ENCODE measurements around the gene SLAIN1. TPM values are rescaled to one million over a fixed set of nuclear protein-coding genes. Genes with fewer than 3 reads are reported as not detected.
A peak's percentile ranks its signal among the peaks of the same experiment; 100 is the strongest.
"Not testable (repeated sequence)": the region's sequence is repeated elsewhere in the genome, so short reads cannot be mapped to it uniquely, and the experiment has no call there.

SLAIN1 gene
- total RNA-seq (7.5 TPM), polyA plus RNA-seq (ENCODE audit: insufficient read depth in 1 of 8, insufficient read length in 8 of 8, low replicate concordance in 1 of 8) (1 to 10 TPM; 2.9 to 6.0 (median 4.1) TPM)
- long read RNA-seq, donor 1: 0 reads
- long read RNA-seq, donor 2: 0 reads
- long read RNA-seq, donor 3, partial matches to known transcripts: 0 of 2 reads
- long read RNA-seq, donor 3, other reads (novel, unspliced or antisense): 0 of 2 reads
- long read RNA-seq, donor 4: 0 reads
- long read RNA-seq, donor 5, partial matches to known transcripts: 0 of 2 reads
- long read RNA-seq, donor 5, other reads (novel, unspliced or antisense): 0 of 2 reads
- long read RNA-seq, donor 6, partial matches to known transcripts: 0 of 1 reads
- long read RNA-seq, donor 6, other reads (novel, unspliced or antisense): 0 of 1 reads
- long read RNA-seq, donor 7, partial matches to known transcripts: 0 of 2 reads
- long read RNA-seq, donor 7, other reads (novel, unspliced or antisense): 0 of 2 reads
- long read RNA-seq, donor 8: 0 reads
- long read RNA-seq, donor 9: 0 reads
- long read RNA-seq, donor 10: 0 reads
- long read RNA-seq, donor 11: 0 reads

DNA sequence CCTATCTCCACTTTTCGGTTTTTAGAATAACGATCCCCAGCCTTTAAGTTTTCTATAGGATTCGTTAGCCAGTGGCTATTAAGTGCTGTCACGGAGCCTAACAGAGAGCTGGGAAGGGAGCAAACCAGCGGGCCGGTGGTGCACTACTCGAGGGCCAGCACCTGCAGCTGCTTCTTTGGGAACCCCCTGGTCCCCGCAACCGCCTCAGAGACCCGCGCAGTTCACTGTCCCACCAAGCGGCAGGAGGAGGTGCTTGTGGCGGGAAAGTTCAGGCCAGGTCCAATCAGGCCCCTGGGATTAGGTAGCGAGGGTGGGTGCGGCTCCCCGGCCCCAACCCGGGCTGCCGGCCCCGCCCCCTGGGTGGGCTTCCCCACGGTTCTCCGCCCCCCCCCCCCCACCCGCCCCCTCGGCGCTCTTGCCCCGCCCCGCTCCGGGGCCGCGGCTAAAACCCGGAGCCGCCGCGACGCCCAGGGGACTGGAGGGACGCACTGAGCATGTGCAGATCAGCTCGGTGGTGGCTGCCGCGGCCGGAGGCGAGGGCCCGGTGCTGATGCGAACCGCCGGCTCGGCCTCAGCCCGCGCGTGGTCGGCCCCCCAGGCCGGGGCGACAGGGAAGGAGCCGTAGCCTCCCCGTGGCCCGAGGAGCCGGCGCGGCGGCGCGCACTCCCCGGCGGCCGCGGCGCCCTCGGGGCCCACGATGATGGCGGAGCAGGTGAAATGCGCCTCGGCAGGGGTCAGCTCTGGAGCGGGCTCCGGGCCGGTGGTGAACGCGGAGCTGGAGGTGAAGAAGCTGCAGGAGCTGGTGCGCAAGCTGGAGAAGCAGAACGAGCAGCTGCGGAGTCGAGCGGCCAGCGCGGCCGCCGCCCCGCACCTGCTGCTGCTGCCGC is at the start of gene SLAIN1:
Gene SLAIN1 (plus strand): TSS at position 471 of the 887 bp plus-strand sequence. CDS start 227 bp downstream, at position 698.
- peaks cover 11% of the 10 kb centered on the region for H3K4me1 ChIP-seq (ENCODE audit: control insufficient read depth, insufficient read depth, low read length)
- H3K27ac ChIP-seq (ENCODE audit: low read length): no peak within 1 kb of the TSS
- no peaks in the 10 kb centered on the region for H3K36me3 ChIP-seq (ENCODE audit: control insufficient read depth, insufficient read depth, low read length)
- under 1% methylated on average over 61 of the region's 86 CpGs for WGBS (ENCODE audit: insufficient coverage)
- H3K9me3 ChIP-seq (replicated peaks; ENCODE audit: control insufficient read depth, low read depth, low read length): no peaks in the 10 kb centered on the region
- peaks cover 16% of the 10 kb centered on the region for H3K27me3 ChIP-seq (ENCODE audit: control insufficient read depth, insufficient read depth, low read length)
- peak; percentile 75 for DNase-seq
- H3K4me3 ChIP-seq (ENCODE audit: low read length): peak within 1 kb of the TSS; percentile 47

DNA sequence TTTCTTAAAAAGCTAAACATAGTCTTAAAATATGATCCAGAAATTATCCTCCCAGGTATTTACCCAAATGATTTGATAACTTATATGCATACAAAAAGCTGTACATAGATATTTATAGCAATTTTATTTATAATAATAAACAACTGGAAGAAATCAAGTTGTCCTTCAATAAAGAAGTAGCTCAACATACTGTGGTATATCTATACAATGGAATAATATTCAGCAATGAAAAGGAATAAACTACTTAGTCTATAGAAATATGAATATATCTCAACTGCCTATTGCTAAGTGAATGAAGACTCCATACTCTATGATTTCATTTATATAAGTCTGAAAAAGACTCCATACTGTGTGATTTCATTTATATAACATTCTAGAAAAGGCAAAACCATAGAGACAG is 47.1 kb upstream of the SLAIN1 start:
- no peak for DNase-seq
- Histone ChIP-seq H3K9me3 (replicated peaks; ENCODE audit: control insufficient read depth, low read depth, low read length) (no peaks in the 10 kb centered on the region), H3K27ac (ENCODE audit: low read length) (no peak overlapping the region), H3K4me3 (ENCODE audit: low read length) (no peak overlapping the region), H3K36me3 (ENCODE audit: control insufficient read depth, insufficient read depth, low read length) (no peaks in the 10 kb centered on the region), H3K4me1 (ENCODE audit: control insufficient read depth, insufficient read depth, low read length) (no peaks in the 10 kb centered on the region), H3K27me3 (ENCODE audit: control insufficient read depth, insufficient read depth, low read length) (no peaks in the 10 kb centered on the region)

DNA sequence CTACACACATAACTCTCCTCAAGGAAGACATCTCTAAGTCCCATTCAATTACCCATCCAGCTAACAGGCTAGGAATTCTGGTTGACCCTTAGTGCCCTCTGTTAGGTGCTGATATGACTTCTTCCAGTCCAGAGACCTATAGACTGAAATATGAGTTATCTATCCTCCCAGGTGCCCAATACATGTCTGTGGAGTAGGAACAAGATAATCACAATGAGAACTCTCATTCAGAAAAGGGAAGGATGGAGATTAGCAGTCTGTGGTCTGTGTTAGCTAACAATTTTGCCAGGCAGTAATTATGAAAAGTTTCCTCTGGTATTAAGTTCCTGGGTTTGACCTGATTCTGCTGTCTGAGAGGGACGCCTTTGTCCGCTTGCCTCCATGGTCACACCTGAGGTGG is 44.2 kb upstream of the SLAIN1 start:
- 93% methylated on average over 2 of the region's 2 CpGs for WGBS (ENCODE audit: insufficient coverage)
- DNase-seq: no peak
- Histone ChIP-seq H3K27me3 (ENCODE audit: control insufficient read depth, insufficient read depth, low read length) (no peaks in the 10 kb centered on the region), H3K4me3 (ENCODE audit: low read length) (no peak overlapping the region), H3K4me1 (ENCODE audit: control insufficient read depth, insufficient read depth, low read length) (no peaks in the 10 kb centered on the region), H3K36me3 (ENCODE audit: control insufficient read depth, insufficient read depth, low read length) (no peaks in the 10 kb centered on the region), H3K9me3 (replicated peaks; ENCODE audit: control insufficient read depth, low read depth, low read length) (no peaks in the 10 kb centered on the region), H3K27ac (ENCODE audit: low read length) (no peak overlapping the region)

DNA sequence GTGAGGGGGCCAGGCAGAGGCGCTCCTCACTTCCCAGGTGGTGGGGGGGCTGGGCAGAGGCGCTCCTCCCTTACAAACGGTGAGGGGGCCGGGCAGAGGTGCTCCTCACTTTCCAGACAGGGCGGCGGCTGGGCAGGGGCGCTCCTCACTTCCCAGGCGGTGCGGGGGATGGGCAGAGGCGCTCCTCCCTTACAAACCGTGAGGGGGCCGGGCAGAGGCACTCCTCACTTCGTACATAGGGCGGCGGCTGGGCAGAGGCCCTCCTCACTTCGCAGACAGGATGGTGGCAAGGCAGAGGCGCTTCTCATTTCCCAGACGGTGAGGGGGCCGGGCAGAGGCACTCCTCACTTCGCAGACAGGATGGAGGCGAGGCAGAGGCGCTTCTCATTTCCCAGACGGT is 37.5 kb upstream of the SLAIN1 start:
- DNase-seq; H3K27me3 ChIP-seq (ENCODE audit: control insufficient read depth, insufficient read depth, low read length); H3K9me3 ChIP-seq (replicated peaks; ENCODE audit: control insufficient read depth, low read depth, low read length); H3K4me1 ChIP-seq (ENCODE audit: control insufficient read depth, insufficient read depth, low read length); H3K36me3 ChIP-seq (ENCODE audit: control insufficient read depth, insufficient read depth, low read length); H3K27ac ChIP-seq (ENCODE audit: low read length); H3K4me3 ChIP-seq (ENCODE audit: low read length): not testable (repeated sequence)
- 93% methylated on average over 20 of the region's 23 CpGs for WGBS (ENCODE audit: insufficient coverage)

DNA sequence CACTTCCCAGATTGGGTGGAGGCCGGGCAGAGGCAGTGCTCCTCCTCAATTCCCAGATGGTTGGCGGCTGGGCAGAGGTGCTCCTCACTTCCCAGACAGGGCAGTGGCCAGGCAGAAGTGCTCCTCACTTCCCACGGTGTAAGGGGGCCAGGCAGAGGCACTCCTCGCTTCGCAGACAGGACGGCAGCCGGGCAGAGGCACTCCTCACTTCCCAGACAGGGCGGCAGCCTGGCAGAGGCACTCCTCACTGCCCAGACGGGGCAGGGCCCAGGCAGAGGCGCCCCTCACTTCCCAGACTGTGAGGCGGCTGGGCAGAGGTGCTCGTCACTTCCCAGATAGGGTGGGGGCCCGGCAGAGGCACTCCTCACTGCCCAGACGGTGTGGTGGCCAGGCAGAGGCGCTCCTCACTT is 36.6 kb upstream of the SLAIN1 start:
- H3K27me3 ChIP-seq (ENCODE audit: control insufficient read depth, insufficient read depth, low read length): no peaks in the 10 kb centered on the region
- H3K27ac ChIP-seq (ENCODE audit: low read length): no peak overlapping the region
- no peaks in the 10 kb centered on the region for H3K4me1 ChIP-seq (ENCODE audit: control insufficient read depth, insufficient read depth, low read length)
- H3K36me3 ChIP-seq (ENCODE audit: control insufficient read depth, insufficient read depth, low read length): no peaks in the 10 kb centered on the region
- H3K9me3 ChIP-seq (replicated peaks; ENCODE audit: control insufficient read depth, low read depth, low read length): no peaks in the 10 kb centered on the region
- DNase-seq: no peak
- WGBS (ENCODE audit: insufficient coverage): 90% methylated on average over 14 of the region's 15 CpGs
- no peak overlapping the region for H3K4me3 ChIP-seq (ENCODE audit: low read length)

DNA sequence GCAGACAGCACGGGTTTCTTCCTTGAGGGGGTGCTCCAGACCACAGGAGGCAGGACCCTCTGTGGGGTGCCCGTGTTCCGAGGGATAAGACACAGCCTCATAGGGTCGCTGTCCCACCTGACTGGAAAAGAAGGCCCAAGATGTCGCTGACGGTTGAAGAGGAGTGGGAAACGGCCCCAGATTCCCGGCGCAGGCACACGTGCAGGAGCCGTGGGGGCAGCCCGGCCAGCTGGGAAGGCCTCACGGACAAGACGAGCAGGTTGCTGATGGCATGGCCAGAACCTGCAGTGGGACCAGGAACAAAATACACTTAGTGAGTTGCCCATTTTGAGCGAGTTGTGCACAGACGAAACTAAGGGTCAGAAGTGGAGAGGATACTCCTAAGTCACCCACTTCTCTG is 35.2 kb upstream of the SLAIN1 start:
- H3K27me3 ChIP-seq (ENCODE audit: control insufficient read depth, insufficient read depth, low read length); H3K36me3 ChIP-seq (ENCODE audit: control insufficient read depth, insufficient read depth, low read length); H3K4me1 ChIP-seq (ENCODE audit: control insufficient read depth, insufficient read depth, low read length); H3K9me3 ChIP-seq (replicated peaks; ENCODE audit: control insufficient read depth, low read depth, low read length); DNase-seq; H3K27ac ChIP-seq (ENCODE audit: low read length); H3K4me3 ChIP-seq (ENCODE audit: low read length): not testable (repeated sequence)
- 95% methylated on average over 11 of the region's 16 CpGs for WGBS (ENCODE audit: insufficient coverage)

DNA sequence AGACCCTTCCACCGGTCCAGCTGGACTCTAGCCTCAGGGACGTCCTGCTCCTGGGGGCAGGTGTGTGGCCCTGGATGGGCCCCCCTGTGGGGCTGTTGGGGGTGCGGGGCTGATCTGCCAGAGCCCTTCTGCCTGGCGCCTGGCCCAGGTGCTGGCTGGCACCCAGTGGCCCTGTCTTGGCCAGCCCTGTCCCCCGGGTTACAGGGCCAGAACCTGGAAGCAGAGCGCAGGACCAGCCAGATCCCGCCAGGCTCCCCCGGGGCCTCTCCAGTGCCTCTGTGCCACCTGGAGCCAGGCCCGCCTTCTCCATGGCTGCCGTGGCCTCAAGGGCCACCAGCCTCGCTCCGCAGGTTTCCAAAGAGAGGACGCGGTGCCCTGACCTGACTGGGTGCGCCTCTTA is 34.7 kb upstream of the SLAIN1 start:
- H3K36me3 ChIP-seq (ENCODE audit: control insufficient read depth, insufficient read depth, low read length); H3K27me3 ChIP-seq (ENCODE audit: control insufficient read depth, insufficient read depth, low read length); DNase-seq; H3K9me3 ChIP-seq (replicated peaks; ENCODE audit: control insufficient read depth, low read depth, low read length); H3K4me3 ChIP-seq (ENCODE audit: low read length); H3K27ac ChIP-seq (ENCODE audit: low read length); H3K4me1 ChIP-seq (ENCODE audit: control insufficient read depth, insufficient read depth, low read length): not testable (repeated sequence)
- no CpG with 5 or more reads among the region's 15 CpGs for WGBS (ENCODE audit: insufficient coverage)

DNA sequence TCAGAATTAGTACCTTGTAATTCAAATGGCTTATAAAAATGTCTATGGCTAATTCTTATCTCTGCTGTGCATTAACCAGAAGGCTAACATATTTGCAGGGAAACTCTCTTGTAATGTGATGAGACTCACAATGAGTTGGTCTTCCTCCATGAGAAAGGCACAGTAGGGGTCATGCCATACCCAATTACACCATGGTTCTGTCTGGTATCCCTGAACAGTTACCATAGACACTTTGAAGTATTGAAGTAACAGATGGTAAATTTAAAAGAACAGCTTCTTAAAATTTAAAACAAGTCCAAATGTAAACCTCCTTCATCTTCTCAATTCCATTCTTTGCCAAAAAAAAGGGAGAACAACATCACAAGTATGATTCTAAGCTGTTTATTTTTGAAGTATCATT is 22.6 kb upstream of the SLAIN1 start:
- no peak overlapping the region for H3K4me3 ChIP-seq (ENCODE audit: low read length)
- H3K4me1 ChIP-seq (ENCODE audit: control insufficient read depth, insufficient read depth, low read length): no peaks in the 10 kb centered on the region
- no peaks in the 10 kb centered on the region for H3K27me3 ChIP-seq (ENCODE audit: control insufficient read depth, insufficient read depth, low read length)
- H3K27ac ChIP-seq (ENCODE audit: low read length): no peak overlapping the region
- DNase-seq: no peak
- H3K9me3 ChIP-seq (replicated peaks; ENCODE audit: control insufficient read depth, low read depth, low read length): no peaks in the 10 kb centered on the region
- no peaks in the 10 kb centered on the region for H3K36me3 ChIP-seq (ENCODE audit: control insufficient read depth, insufficient read depth, low read length)

DNA sequence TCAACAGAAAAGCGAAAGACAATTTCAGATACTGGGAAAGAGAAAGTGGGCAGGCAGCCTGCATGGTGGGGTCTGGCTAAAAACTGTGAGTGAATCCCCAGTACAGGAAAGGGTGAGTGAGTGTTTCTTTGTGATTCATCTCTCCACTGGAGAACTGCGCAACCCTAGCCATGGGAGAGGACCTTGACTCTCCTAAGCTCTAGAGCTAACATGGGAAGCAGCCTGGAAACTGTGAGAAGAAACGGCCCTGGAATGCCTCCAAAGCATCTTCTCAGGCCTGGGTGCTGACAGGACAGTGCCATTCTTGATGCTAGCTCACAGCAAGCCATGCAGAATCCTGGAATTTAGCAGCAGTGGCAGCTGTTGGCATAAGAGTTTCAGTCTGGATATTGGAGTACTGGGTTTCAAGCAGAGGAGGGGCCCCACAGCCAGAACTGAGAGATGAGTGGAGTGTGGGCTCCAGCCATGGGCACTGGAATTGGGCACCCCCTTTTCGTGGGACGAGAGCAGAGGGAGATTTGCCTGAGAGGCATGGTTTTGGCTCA is 18.7 kb upstream of the SLAIN1 start:
- H3K4me3 ChIP-seq (ENCODE audit: low read length): no peak overlapping the region
- H3K9me3 ChIP-seq (replicated peaks; ENCODE audit: control insufficient read depth, low read depth, low read length): no peaks in the 10 kb centered on the region
- H3K27me3 ChIP-seq (ENCODE audit: control insufficient read depth, insufficient read depth, low read length): no peaks in the 10 kb centered on the region
- no peak overlapping the region for H3K27ac ChIP-seq (ENCODE audit: low read length)
- no peaks in the 10 kb centered on the region for H3K36me3 ChIP-seq (ENCODE audit: control insufficient read depth, insufficient read depth, low read length)
- H3K4me1 ChIP-seq (ENCODE audit: control insufficient read depth, insufficient read depth, low read length): no peaks in the 10 kb centered on the region
- WGBS (ENCODE audit: insufficient coverage): 56% methylated on average over 4 of the region's 5 CpGs
- peak; percentile 23 for DNase-seq

DNA sequence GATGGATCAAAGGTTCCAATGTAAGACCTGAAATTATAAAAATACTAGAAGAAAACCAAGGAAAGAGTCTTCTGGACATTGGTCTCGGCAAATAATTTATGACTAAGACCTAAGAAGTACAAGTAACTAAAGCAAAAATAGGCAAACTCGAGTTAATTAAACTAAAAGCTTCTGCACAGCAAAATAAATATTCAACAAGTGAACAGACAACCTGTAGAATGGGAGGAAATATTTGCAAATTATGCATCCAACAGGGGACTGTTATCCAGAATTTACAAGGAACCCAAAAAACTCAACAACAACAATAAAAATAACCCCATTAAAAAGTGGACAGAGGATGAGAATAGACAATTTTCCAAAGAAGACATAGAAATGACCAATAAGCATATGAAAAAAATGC is 9.7 kb upstream of the SLAIN1 start:
- Histone ChIP-seq H3K36me3 (ENCODE audit: control insufficient read depth, insufficient read depth, low read length) (no peaks in the 10 kb centered on the region), H3K4me3 (ENCODE audit: low read length) (no peak overlapping the region), H3K4me1 (ENCODE audit: control insufficient read depth, insufficient read depth, low read length) (no peaks in the 10 kb centered on the region), H3K27me3 (ENCODE audit: control insufficient read depth, insufficient read depth, low read length) (no peaks in the 10 kb centered on the region), H3K9me3 (replicated peaks; ENCODE audit: control insufficient read depth, low read depth, low read length) (no peaks in the 10 kb centered on the region), H3K27ac (ENCODE audit: low read length) (no peak overlapping the region)
- no CpG with 5 or more reads among the region's 2 CpGs for WGBS (ENCODE audit: insufficient coverage)
- DNase-seq: no peak
